ENCODE results near the gene SF3B6.

The SF3B6 gene

GRCh38 chr2:24018241-24018640, 57.9 kb downstream of the SF3B6 start:
- Histone ChIP-seq H3K36me3 (replicated peaks; ENCODE audit: insufficient read depth, low read length) (no peaks in the 10 kb centered on the region), H3K4me1 (ENCODE audit: low read length) (no peaks in the 10 kb centered on the region), H4K20me1 (ENCODE audit: insufficient read depth, low read length) (no peaks in the 10 kb centered on the region), H3F3A (ENCODE audit: insufficient read depth, low read length) (no peaks in the 10 kb centered on the region), H2AFZ (ENCODE audit: low read length) (no peak overlapping the region), H3K9me3 (replicated peaks; ENCODE audit: insufficient read depth, low read length) (no peaks in the 10 kb centered on the region), H3K27me3 (replicated peaks; ENCODE audit: insufficient read depth, low read length) (no peaks in the 10 kb centered on the region), H3K9ac (ENCODE audit: low read length) (no peak overlapping the region), H3K79me2 (ENCODE audit: low read length) (no peaks in the 10 kb centered on the region), H3K4me3 (ENCODE audit: low read length) (no peak overlapping the region), H3K4me2 (ENCODE audit: low read depth, low read length) (no peak overlapping the region), H3K27ac (ENCODE audit: low read length) (no peak overlapping the region), H3K9me2 (replicated peaks; ENCODE audit: insufficient read depth, low read length) (no peaks in the 10 kb centered on the region)
- no peak for DNase-seq
- TF ChIP-seq, protein P1, sequence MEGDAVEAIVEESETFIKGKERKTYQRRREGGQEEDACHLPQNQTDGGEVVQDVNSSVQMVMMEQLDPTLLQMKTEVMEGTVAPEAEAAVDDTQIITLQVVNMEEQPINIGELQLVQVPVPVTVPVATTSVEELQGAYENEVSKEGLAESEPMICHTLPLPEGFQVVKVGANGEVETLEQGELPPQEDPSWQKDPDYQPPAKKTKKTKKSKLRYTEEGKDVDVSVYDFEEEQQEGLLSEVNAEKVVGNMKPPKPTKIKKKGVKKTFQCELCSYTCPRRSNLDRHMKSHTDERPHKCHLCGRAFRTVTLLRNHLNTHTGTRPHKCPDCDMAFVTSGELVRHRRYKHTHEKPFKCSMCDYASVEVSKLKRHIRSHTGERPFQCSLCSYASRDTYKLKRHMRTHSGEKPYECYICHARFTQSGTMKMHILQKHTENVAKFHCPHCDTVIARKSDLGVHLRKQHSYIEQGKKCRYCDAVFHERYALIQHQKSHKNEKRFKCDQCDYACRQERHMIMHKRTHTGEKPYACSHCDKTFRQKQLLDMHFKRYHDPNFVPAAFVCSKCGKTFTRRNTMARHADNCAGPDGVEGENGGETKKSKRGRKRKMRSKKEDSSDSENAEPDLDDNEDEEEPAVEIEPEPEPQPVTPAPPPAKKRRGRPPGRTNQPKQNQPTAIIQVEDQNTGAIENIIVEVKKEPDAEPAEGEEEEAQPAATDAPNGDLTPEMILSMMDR (IDR thresholded peaks at IDR 0.05; ENCODE audit: low read length), result no peak
- no peak for TF ChIP-seq EZH2 (optimal IDR thresholded peaks at IDR 0.05; ENCODE audit: low read depth, low read length)
- no peak for TF ChIP-seq EZH2phosphoT487 (IDR thresholded peaks at IDR 0.05; ENCODE audit: low read length)

GRCh38 chr2:24017711-24018110, 58.4 kb downstream of the SF3B6 start:
- Histone ChIP-seq H4K20me1 (ENCODE audit: insufficient read depth, low read length) (no peaks in the 10 kb centered on the region), H3K9me3 (replicated peaks; ENCODE audit: insufficient read depth, low read length) (no peaks in the 10 kb centered on the region), H3K36me3 (replicated peaks; ENCODE audit: insufficient read depth, low read length) (no peaks in the 10 kb centered on the region), H3F3A (ENCODE audit: insufficient read depth, low read length) (no peaks in the 10 kb centered on the region), H3K4me2 (ENCODE audit: low read depth, low read length) (no peak overlapping the region), H3K9ac (ENCODE audit: low read length) (no peak overlapping the region), H3K4me3 (ENCODE audit: low read length) (no peak overlapping the region), H3K79me2 (ENCODE audit: low read length) (no peaks in the 10 kb centered on the region), H2AFZ (ENCODE audit: low read length) (no peak overlapping the region), H3K4me1 (ENCODE audit: low read length) (no peaks in the 10 kb centered on the region), H3K9me2 (replicated peaks; ENCODE audit: insufficient read depth, low read length) (no peaks in the 10 kb centered on the region), H3K27me3 (replicated peaks; ENCODE audit: insufficient read depth, low read length) (no peaks in the 10 kb centered on the region), H3K27ac (ENCODE audit: low read length) (no peak overlapping the region)
- DNase-seq, result no peak
- no peak for TF ChIP-seq EZH2phosphoT487 (IDR thresholded peaks at IDR 0.05; ENCODE audit: low read length)
- TF ChIP-seq, protein P1 (IDR thresholded peaks at IDR 0.05; ENCODE audit: low read length), result no peak
- no peak for TF ChIP-seq EZH2 (optimal IDR thresholded peaks at IDR 0.05; ENCODE audit: low read depth, low read length)

Measured in MM.1S (cell line).